ACHN (cell line): Measurements from ENCODE around the gene ACER3.
"Not testable (repeated sequence)": the region's sequence is repeated elsewhere in the genome, so short reads cannot be mapped to it uniquely, and the experiment has no call there.

Experiments
- DNase-seq: peaks from one replicate; pipeline ENCODE4 v3.0.0-alpha.2; 2015
- in situ Hi-C: cut with HindIII; loops from 2 replicates; pipeline ENCODE4 v1.10.0; 2017; ENCODE audit warnings: low sequenced_read_pairs, low pct_ligation_motif_present, low pct_unique_long_range_greater_than_20kb

The ACER3 gene

DNA sequence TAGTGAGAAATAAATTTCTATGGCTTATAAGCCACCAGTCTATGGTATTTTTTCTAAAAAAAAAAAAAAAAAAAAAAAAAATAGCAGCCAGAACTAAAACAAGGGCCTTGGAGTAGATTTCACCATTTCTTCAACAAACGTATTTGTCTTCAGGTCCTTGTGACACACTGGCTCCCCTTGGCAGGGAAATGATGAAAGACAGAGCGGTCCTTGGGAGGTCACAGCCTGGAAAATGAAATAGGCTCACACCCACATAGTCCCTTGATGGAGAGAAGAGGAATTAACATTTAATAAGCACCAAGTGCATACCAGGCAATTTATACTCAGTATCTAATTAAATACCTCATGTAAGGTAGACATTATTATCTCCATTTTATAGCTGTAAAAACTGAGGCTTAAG lies 25.7 kb upstream of the ACER3 start:
- DNase-seq, result no peak
- in situ Hi-C loops, result no loop called here

DNA sequence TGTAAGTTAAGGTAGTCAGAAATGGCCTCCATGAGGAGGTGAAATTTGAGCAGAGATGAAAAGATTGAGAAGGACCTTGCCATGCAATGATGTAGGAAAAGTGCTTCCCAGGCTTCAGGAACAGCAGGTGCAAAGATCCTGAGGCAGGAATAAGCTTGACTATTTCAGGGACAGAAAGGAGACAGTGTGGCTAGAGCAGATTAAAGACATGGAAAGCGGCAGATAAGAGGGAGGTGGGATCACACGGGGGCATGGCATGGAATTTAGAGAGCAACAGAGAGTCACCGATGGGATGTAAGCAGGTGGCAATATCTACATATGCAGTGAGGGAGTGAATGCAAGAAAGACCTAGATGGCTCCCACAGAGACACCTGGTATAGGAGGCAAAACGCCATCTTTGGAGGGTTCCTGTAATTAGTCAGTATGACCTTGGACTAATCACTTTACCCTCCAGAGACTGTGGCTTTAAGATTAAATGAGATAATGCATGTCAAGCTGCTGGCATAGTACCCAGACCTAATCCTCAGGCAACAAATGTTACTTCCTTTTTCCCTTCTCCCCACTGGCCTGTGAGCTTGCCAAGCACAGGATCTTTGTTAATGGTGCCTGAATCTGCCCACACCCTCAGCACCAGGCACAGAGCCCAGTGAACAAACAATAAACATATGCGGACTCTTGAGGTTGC lies 24.6 kb upstream of the ACER3 start:
- in situ Hi-C loops, result no loop called here
- no peak for DNase-seq

DNA sequence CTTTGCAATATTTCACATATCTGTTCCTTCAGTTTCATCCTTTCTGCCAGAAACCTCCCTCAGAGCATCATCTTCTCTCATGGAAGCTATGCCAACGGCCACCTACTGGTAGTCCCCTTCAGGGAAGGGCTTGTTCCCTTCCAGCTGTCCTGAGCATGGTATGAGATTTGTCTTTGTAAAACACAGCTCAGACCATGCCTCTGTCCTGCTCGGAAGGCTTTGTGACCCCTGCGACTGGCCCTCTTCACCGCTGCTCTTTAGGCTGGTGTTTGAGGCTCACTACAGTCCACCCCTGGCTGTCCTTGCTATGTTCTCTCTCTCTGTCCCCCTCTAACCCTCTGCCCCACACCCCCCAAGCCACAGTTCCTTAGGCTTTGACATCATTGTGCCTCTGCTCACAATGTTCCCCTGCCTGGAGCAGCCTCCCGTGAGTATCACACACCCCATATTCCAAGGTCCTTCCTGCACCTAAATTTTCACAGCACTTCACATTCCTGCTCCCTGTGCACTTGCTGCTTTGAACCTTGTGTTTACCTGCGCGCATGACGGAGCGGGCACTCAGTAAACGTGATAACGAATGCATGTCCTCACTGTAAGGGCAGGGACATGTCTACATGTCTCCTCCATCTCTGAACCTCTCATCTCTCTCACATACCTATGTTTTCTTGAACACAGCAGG lies 24.0 kb upstream of the ACER3 start:
- no peak for DNase-seq
- in situ Hi-C loops, result no loop called here

GRCh38 chr11:76837696-76838677 lies 22.7 kb upstream of the ACER3 start:
- in situ Hi-C loops, result no loop called here
- no peak for DNase-seq

- no peak for DNase-seq
- in situ Hi-C loops, result no loop called here
Measured at GRCh38 chr11:76838678-76839068, 22.0 kb upstream of the ACER3 start.

- in situ Hi-C loops, result no loop called here
- DNase-seq, result no peak
Measured at GRCh38 chr11:76839311-76839710, 21.4 kb upstream of the ACER3 start.

DNA sequence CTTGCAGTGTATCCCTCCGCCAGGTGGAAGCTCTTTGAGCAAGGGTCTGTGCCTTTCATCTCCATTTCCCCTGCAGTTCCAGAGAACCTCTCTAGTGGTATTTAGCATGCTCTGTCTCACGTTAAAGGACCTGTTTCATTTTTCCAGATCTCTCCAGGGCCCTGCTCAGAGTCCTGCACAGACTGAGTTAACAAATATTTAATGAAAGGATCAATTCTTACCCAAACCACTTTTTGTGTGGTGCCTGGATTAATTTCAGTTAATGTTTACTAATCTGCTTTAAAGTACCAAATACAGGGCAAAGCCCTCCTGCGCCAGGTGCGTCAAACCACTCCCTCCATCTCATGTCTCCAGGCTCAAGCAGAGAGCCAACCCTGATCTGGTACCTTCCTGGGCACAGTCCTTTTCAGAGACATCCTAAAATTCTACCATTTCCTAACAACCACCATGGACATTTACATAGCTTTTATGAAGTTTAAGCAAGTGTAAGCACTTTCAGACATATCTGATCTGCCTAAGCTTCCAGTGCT lies 18.7 kb upstream of the ACER3 start:
- DNase-seq, result no peak
- in situ Hi-C loops, result no loop called here

DNA sequence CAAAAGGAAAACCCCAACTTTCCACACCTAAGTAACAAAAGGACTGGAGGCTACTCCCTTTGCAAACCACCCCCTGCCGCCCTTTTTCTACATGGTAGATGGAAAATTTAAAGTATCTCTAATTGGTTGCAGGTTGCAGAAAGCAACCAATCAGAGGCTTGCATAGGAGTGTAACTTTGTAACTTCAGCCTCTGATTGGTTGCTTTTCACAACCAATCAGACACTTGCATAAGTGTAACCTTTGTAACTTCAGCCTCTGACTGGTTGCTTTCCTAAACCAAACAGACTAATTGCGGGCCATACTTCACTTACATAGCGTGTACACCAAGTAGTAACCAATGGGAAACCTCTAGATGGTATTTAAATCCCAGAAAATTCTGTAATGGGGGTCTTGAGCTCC lies 16.8 kb upstream of the ACER3 start:
- in situ Hi-C loops, result no loop called here
- DNase-seq, result no peak

DNA sequence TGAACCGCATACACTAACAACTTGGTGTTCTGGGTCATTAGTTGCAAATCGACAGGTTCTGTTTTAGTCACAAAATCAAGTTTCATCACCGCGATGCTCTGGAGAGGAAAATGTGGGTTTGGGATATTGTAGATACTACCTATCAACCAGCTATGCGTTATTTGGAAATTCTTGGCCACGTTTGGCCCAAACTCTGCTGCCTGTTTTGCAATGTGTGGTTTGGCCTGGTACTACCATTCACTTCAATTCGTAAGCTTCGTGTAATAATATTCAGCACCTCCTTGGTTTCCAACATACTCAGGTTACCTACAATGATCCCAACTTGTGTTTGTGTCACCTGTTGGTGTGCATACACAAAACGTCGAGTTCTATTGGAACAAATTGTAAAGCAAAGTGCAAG lies 16.2 kb upstream of the ACER3 start:
- in situ Hi-C loops, result no loop called here
- no peak for DNase-seq

DNA sequence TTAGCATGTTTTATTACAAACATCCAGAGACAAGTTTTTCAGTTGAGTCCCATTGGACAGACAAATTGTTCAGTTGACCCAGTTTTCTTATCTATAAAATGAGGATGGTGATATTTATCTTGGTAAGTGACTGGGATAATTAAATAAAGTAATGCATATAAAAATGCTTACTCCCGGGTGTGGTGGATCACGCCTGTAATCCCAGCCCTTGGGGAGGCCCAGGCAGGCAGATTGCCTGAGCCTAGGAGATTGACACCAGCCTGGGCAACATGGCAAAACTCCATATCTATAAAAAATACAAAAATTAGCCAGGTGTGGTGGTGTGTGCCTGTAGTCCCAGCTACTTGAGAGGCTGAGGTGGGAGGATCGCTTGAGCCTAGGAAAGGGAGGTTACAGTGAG lies 15.6 kb upstream of the ACER3 start:
- DNase-seq, result no peak
- in situ Hi-C loops, result no loop called here

DNA sequence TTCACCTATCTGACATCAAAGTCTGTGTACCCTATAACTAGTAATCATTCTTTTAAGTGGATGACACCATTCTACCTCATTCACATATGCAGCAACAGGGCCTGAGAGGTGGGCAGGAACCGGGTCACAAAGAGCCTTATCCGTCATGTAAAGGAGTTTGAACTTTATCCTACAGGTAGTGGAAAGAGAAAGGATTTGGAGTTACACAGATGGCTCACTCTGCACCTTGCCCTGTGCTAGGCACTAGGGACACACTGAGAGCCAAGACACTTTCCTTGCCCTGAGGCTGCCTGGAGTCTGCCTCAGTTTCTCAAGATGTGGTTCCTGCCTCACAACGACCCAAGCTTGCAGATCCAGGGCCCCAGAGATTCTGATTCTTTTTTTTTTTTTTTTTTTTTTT lies 14.3 kb upstream of the ACER3 start:
- in situ Hi-C loops, result no loop called here
- DNase-seq, result no peak

GRCh38 chr11:76849376-76849775 lies 11.3 kb upstream of the ACER3 start:
- no peak for DNase-seq
- in situ Hi-C loops, result no loop called here

GRCh38 chr11:76850130-76850529 lies 10.6 kb upstream of the ACER3 start:
- in situ Hi-C loops, result no loop called here
- no peak for DNase-seq

DNA sequence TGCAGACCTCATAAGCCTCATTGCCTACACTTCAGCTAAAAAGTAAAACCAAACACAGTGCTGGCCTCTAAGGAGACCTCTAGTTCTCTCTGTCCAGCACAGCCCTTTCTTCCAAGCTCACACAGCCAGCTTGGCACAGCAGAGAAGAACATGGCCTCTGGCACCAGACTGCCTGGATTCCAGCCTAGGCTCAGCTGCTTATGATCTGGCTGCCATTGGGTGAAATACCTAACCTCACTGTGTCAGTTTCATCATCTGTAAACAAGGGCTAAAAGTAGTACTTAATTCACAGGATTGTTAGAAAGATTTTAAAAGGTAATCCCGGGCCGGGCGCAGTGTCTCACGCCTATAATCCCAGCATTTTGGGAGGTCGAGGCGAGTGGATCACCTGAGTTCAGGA lies 9.9 kb upstream of the ACER3 start:
- in situ Hi-C loops, result no loop called here

GRCh38 chr11:76854709-76855108 lies 6.0 kb upstream of the ACER3 start:
- in situ Hi-C loops, result no loop called here
- no peak for DNase-seq

More for the DNA sequence above, 9.9 kb upstream of the ACER3 start:
- DNase-seq, result no peak

DNA sequence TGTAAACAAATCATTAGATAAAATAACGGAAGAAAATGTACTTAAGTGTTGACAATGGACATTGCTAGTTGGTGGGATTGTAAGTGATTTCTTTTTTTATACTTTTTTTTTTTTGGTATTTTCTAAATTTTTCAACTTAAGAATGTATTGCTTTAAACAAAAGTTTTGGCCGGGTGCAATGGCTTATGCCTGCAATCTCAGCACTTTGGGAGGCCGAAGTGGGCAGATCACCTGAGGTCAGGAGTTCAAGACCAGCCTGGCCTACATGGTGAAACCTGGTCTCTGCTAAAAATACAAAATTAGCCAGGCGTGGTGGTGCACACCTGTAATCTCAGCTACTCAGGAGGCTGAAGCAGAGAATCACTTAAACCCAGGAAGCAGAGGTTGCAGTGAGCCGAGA lies 5.0 kb upstream of the ACER3 start:
- in situ Hi-C loops, DNase-seq: not testable (repeated sequence)

DNA sequence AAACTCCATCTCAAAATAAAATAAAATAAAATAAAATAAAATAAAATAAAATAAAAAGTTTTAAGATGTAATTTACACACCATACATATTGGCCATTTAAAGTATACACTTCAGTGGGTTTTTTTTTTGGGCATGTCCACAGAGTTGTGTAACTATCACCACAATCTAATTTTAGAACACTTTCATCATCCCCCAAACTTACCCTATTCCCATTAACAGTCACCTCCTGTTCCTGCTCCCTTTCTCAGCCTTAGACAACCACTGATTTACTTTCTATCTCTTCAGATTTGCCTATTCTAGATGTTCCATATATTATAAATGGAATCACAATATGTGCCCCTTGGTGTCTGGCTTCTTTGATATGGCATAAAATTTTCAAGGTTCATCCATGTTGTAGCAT lies 4.6 kb upstream of the ACER3 start:
- in situ Hi-C loops, result no loop called here
- DNase-seq, result no peak

- in situ Hi-C loops, result no loop called here
- DNase-seq, result no peak
Measured at GRCh38 chr11:76856571-76856970, 4.1 kb upstream of the ACER3 start.

GRCh38 chr11:76857781-76858410 lies 2.8 kb upstream of the ACER3 start:
- in situ Hi-C loops, result no loop called here
- no peak for DNase-seq
